Colonic mucosa (tissue), 4 donors: ENCODE results near the gene KRT37. TPM values are rescaled to one million over a fixed set of nuclear protein-coding genes. Genes with fewer than 3 reads are reported as not detected.

Experiments
- DNase-seq: peaks from one replicate; pipeline ENCODE4 v3.0.0-alpha.2; 2020
- H3K27ac ChIP-seq: fragments of 200-600 bp; one replicate; pipeline ENCODE4 v1.8.0; 2021
- H3K27me3 ChIP-seq: fragments of 200-600 bp; one replicate; pipeline ENCODE4 v1.8.0; 2021
- H3K36me3 ChIP-seq: fragments of 200-600 bp; one replicate; pipeline ENCODE4 v1.8.0; 2021
- H3K4me1 ChIP-seq: fragments of 200-600 bp; one replicate; pipeline ENCODE4 v1.8.0; 2021; ENCODE audit warnings: mild to moderate bottlenecking
- H3K4me3 ChIP-seq: fragments of 200-600 bp; one replicate; pipeline ENCODE4 v1.8.0; 2021
- H3K9ac ChIP-seq, 2 donors: one replicate each; pipeline ENCODE4 v1.7.0; 2013; ENCODE audit warnings: control low read depth in 2 of 2, low read depth in 2 of 2, low read length in 2 of 2
- H3K9me3 ChIP-seq: fragments of 200-600 bp; one replicate; pipeline ENCODE4 v1.8.0; 2021
- intact Hi-C: fragments of 100-400 bp; cut with DNase I; formaldehyde crosslinking; loops from one replicate; pipeline ENCODE4 v1.14.1; 2022
- total RNA-seq, 2 donors: library from RNA; stranded (reverse); fragmentation: NEBNext Ultra II Directional in 1 of 2; extraction: Animal tissue kit (Norgen Biotek cat#: 25700) in 1 of 2; gene quantifications; one replicate each; pipeline ENCODE4 v1.2.1, GENCODE V29; 2021
- TF ChIP-seq, protein P1 (sequence below): fragments of 200-600 bp; IDR thresholded peaks from one replicate; pipeline ENCODE4 v1.8.0; 2022; ENCODE audit warnings: antibody characterized with exemption, mild to moderate bottlenecking
- donor health status: healthy.
- donor health status: DM: no; HTN: no; CAD: no.
- donor health status: DM: no; HTN: no; CAD: no.

KRT37 gene
- total RNA-seq, 2 donors from 2014 or later: not detected

DNA sequence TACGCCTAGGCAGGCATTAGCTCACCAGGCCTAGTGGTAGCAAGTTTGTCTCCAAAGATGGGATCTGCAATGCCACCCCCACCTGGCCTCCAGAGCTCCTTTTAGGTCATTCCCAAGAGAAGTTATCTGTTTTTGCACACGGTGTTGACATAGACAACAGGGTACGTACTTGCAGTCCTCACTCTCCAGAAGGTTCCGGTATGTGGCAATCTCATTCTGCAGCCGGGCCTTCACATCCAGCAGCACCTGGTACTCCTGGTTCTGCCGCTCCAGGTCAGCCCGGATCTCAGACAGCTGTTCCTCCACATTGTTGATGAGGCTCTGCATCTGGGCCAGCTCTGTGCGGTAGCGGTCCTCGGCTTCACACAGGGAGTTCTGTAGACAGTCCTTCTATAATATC, 17.2 kb downstream of the KRT37 start:
- Histone ChIP-seq H3K9me3 (no peaks in the 10 kb centered on the region), H3K9ac (no peak overlapping the region), H3K4me3 (no peak overlapping the region), H3K27ac (no peak overlapping the region), H3K36me3 (no peaks in the 10 kb centered on the region), H3K4me1 (no peaks in the 10 kb centered on the region), H3K27me3 (no peaks in the 10 kb centered on the region)
- DNase-seq: no peak
- intact Hi-C loops: no loop called here
- TF ChIP-seq, protein P1, sequence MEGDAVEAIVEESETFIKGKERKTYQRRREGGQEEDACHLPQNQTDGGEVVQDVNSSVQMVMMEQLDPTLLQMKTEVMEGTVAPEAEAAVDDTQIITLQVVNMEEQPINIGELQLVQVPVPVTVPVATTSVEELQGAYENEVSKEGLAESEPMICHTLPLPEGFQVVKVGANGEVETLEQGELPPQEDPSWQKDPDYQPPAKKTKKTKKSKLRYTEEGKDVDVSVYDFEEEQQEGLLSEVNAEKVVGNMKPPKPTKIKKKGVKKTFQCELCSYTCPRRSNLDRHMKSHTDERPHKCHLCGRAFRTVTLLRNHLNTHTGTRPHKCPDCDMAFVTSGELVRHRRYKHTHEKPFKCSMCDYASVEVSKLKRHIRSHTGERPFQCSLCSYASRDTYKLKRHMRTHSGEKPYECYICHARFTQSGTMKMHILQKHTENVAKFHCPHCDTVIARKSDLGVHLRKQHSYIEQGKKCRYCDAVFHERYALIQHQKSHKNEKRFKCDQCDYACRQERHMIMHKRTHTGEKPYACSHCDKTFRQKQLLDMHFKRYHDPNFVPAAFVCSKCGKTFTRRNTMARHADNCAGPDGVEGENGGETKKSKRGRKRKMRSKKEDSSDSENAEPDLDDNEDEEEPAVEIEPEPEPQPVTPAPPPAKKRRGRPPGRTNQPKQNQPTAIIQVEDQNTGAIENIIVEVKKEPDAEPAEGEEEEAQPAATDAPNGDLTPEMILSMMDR: no peak

DNA sequence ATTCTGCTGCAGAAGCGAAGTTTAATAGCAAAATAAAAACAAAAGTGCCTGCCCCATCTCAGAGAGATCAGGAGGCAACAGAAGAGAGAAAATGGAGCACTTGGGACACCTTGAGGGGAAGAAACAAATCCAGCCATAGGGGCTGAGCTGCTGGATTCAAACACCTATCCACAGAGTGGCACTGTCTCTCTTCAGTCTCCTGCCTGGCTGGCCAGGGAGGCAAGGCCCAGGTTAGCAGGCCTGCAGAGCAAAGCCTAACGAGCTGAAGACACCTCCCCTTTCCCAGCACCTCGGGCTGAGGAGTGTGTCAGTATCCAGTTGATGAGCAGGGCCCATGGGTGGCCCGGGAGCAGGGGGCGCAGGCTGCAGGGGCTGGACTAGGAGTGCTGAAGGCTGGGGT, 18.2 kb downstream of the KRT37 start:
- intact Hi-C loops: no loop called here
- H3K36me3 ChIP-seq: no peaks in the 10 kb centered on the region
- no peak overlapping the region for H3K27ac ChIP-seq
- no peak for DNase-seq
- no peaks in the 10 kb centered on the region for H3K4me1 ChIP-seq
- H3K9me3 ChIP-seq: no peaks in the 10 kb centered on the region
- no peak overlapping the region for H3K9ac ChIP-seq
- H3K4me3 ChIP-seq: no peak overlapping the region
- TF ChIP-seq, protein P1: no peak
- no peaks in the 10 kb centered on the region for H3K27me3 ChIP-seq

DNA sequence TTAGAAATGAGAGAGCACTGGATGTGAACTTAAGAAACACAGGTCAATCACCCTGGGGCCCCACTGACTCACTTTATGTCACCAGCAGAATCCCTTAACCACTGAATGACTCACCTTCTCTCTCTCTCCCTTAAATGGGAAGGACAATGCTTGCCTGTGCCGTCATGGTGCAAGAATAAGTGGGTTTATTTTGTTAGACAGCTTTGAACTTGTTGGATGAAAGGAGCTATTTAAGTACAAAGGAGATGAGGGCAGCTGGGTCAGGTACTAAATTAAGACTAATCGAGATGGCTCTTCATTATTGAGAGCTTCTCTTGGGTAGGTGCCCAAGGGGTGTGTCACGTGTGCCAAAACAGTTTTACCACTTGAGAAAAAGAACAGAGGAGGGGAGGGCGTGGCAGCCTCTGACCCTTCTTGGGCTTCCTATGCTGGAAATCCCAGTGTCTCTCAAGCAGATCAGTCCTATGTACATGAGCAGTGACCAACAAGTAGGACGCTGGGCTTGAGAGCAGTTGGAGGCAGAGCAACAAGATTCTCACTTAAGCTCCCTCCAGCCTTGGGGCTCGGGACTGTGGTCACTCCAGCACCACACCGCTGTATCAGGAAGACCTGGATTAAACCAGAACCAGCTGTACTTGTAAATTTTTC, 20.2 kb downstream of the KRT37 start:
- Histone ChIP-seq H3K27me3 (peaks cover 4% of the 10 kb centered on the region), H3K36me3 (no peaks in the 10 kb centered on the region), H3K9me3 (no peaks in the 10 kb centered on the region), H3K4me3 (no peak overlapping the region), H3K4me1 (no peaks in the 10 kb centered on the region), H3K27ac (no peak overlapping the region), H3K9ac (no peak overlapping the region)
- intact Hi-C loops: no loop called here
- TF ChIP-seq, protein P1: no peak
- DNase-seq: no peak

DNA sequence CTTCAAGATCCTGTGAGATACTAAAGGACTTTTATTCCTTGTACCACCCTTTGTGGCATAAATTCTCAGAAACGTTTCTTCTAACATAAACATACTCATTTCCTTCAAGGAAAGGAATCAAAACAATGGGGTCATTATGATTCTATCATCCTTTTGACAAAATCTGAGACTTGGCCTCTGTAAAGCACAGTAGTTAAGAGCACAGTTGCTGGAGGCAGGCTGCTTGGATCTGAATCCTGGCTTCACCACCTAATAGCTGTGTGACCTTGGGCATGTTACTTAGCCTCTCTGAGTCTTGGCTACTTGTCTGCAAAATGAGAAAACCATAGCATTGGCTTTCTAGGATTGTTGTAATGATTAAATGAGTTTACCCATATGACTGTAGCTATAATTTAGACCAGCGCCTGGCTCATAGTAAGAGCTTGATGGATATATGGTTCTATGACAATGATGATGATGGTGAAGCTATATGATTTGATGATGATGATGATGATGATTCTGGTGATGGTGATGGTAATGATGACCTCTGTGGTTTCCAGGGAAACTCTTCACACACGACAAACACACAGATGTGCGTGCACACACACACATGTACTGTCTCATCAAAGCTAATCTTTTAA, 20.9 kb downstream of the KRT37 start:
- Histone ChIP-seq H3K4me1 (no peaks in the 10 kb centered on the region), H3K9me3 (no peaks in the 10 kb centered on the region), H3K4me3 (no peak overlapping the region), H3K9ac (no peak overlapping the region), H3K27me3 (peaks cover 4% of the 10 kb centered on the region), H3K36me3 (no peaks in the 10 kb centered on the region), H3K27ac (no peak overlapping the region)
- intact Hi-C loops: no loop called here
- TF ChIP-seq, protein P1: no peak
- no peak for DNase-seq

DNA sequence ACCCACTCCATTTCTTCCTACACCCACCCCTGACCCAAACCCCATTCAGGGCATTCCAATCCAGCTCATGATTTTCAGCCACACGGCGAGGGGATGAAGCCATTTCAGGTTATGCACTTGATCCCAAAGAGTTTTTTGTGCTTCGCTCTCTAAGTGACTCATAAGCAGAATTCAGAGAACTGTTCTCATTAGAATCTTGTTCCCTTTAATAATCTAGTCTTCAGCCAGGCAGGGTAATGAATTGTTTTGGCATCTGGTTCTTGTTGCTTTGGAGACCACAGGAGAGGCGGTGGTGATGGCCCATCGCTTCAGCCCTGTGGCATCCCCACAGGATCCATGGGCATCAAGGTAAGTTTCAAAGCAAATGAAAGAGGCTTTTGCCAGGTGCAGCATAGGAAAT, 22.2 kb downstream of the KRT37 start:
- TF ChIP-seq, protein P1: no peak
- H3K27me3 ChIP-seq: peaks cover 4% of the 10 kb centered on the region
- H3K9ac ChIP-seq: no peak overlapping the region
- no peak overlapping the region for H3K27ac ChIP-seq
- H3K36me3 ChIP-seq: no peaks in the 10 kb centered on the region
- H3K9me3 ChIP-seq: no peaks in the 10 kb centered on the region
- no peaks in the 10 kb centered on the region for H3K4me1 ChIP-seq
- DNase-seq: no peak
- intact Hi-C loops: no loop called here
- H3K4me3 ChIP-seq: no peak overlapping the region
